NCI-H774 (cell line): ENCODE data around the gene RNF217.
"Not testable (repeated sequence)": the region's sequence is repeated elsewhere in the genome, so short reads cannot be mapped to it uniquely, and the experiment has no call there.

ENCODE experiments used
- DNase-seq: peaks from one replicate; lab custom pipeline; 2025; lab: John Stamatoyannopoulos, UW

The RNF217 gene

GRCh38 chr6:125058546-125058945, 96.3 kb downstream of the RNF217 start:
- DNase-seq: no peak

- no peak for DNase-seq
Observed at GRCh38 chr6:125063307-125063706, 101.1 kb downstream of the RNF217 start.

- DNase-seq: no peak
Observed at GRCh38 chr6:125066140-125066539, 103.9 kb downstream of the RNF217 start.

- no peak for DNase-seq
Observed at GRCh38 chr6:125066964-125067363, 104.7 kb downstream of the RNF217 start.

GRCh38 chr6:125067552-125067951, 105.3 kb downstream of the RNF217 start:
- no peak for DNase-seq

GRCh38 chr6:125073071-125073470, 110.8 kb downstream of the RNF217 start:
- DNase-seq: no peak

- DNase-seq: no peak
Observed at GRCh38 chr6:125074120-125074519, 111.9 kb downstream of the RNF217 start.

- not testable (repeated sequence) for DNase-seq
Observed at GRCh38 chr6:125075073-125075472, 112.8 kb downstream of the RNF217 start.

GRCh38 chr6:125075741-125076481, 113.7 kb downstream of the RNF217 start:
- DNase-seq: no peak

GRCh38 chr6:125076482-125076742, 114.2 kb downstream of the RNF217 start:
- no peak for DNase-seq

GRCh38 chr6:125077453-125077852, 115.2 kb downstream of the RNF217 start:
- no peak for DNase-seq

- no peak for DNase-seq
Observed at GRCh38 chr6:125078602-125079321, 116.5 kb downstream of the RNF217 start.

GRCh38 chr6:125082908-125083683, 120.9 kb downstream of the RNF217 start:
- DNase-seq: no peak

- DNase-seq: no peak
Observed at GRCh38 chr6:125083684-125083990, 121.4 kb downstream of the RNF217 start.

GRCh38 chr6:125086716-125087115, 124.5 kb downstream of the RNF217 start:
- no peak for DNase-seq

GRCh38 chr6:125088963-125089362, 126.7 kb downstream of the RNF217 start:
- DNase-seq: no peak

GRCh38 chr6:125094563-125094962, 132.3 kb downstream of the RNF217 start:
- no peak for DNase-seq

GRCh38 chr6:125095580-125096301, 133.5 kb downstream of the RNF217 start:
- no peak for DNase-seq

GRCh38 chr6:125097186-125097585, 134.9 kb downstream of the RNF217 start:
- no peak for DNase-seq

- no peak for DNase-seq
Observed at GRCh38 chr6:125098253-125098652, 136.0 kb downstream of the RNF217 start.

GRCh38 chr6:125099211-125100073, 137.2 kb downstream of the RNF217 start:
- DNase-seq: peak; percentile 84
